HG03460 (cell line): Measurements from ENCODE around the gene CHRNA7.

Experiments used
- ATAC-seq: cut with Tn5 transposase; IDR thresholded peaks from one replicate; pipeline ENCODE4 v1.9.1; 2021; ENCODE audit not compliant: unreplicated experiment

Gene CHRNA7

DNA sequence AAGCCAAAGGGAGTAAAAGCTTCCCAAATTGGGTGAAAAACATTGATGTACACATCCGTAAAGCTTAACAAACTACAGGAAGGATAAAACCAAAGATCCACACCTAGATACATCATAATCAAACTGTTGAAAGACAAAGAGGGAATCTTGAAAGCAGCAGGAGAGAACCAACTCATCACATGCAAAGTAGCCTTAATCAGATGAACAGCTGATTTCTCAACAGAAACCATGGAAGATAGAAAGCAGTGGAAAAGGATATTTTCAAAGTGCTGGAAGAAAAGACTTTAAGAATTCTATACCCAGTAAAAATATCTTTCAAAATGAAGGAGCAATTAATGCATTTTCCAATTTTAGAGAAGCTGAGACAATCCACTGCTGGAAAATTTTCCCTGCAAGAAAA, 36.8 kb downstream of the CHRNA7 start:
- no peak for ATAC-seq

DNA sequence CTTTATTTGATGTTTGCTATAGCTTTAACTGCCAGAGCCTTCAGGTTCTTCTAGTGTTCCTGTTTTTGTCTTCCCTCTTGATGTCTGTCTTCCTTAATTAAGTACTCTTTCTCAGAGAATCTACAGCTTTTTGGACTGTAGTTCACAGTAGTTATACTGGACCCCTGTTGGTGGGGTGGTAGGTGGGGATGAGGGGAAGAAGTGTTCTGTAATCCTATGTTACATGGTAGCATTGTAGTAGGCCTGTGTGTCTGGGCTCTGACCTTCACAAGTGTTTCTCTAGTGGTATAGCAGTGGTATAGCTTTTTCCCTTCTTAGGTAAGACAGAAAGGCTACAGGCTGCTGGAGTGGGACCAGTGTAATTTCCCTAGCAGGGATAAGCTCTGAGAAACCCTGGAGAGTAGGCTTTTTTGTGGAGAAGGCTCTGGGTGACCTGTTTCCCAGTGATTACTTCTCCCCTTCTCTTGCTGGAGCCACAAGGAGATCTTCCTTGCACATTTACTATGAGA, 59.6 kb downstream of the CHRNA7 start:
- ATAC-seq = no peak

- no peak for ATAC-seq
Measured at GRCh38 chr15:32091505-32092380, 61.4 kb downstream of the CHRNA7 start.

DNA sequence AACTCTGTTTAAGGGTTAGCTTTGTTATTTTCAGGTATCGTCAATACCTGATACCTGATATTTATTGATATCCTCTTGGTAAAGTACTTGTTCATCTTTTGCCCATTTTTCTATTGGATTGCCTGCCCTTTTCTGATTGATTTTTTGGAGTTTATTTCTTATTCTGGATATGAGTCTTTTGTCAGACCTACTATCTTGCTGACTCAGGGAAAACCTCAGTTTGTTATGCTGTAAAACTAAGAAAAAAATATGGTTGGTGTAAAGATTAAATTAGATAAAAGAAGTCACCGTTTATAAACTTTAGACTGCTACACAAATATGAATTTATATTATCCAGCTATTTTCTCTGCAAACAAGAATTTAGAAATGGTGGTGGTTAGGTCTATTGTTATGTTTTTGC, 65.9 kb downstream of the CHRNA7 start:
- ATAC-seq = no peak

DNA sequence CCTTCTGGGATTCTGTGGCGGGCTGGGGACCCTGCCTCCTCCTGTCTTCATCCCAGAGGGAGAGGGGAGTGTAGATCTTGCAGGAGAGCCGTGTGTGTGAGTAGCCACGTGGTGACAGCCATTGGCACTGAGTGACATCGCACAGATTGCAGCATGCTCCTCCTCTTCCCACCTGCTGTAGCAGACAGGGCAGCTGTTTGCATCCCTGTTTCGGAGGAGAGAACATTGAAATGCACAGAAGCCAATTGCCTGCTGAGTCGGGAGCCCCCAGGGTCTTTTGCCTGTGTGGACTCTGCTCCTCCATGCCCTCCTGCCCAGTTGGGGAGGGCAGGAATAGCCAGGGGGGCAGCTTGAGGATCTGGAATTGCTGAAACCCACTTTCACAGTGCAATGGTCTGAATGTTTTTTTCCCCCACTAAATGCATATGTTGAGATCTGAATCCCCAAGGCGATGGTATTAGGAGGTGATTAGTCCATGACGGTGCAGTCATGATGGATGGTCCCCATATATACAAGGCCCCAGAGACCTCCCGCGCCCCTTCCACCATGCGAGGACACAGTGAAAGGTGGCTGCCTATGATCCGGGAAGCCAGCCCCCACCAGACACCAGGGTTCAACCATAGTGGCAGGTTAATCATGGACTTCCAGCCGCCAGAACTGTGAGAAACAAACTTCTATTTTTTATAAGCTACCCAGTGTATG, 66.8 kb downstream of the CHRNA7 start:
- ATAC-seq = no peak

- no peak for ATAC-seq
Measured at GRCh38 chr15:32098033-32098432, 67.7 kb downstream of the CHRNA7 start.

DNA sequence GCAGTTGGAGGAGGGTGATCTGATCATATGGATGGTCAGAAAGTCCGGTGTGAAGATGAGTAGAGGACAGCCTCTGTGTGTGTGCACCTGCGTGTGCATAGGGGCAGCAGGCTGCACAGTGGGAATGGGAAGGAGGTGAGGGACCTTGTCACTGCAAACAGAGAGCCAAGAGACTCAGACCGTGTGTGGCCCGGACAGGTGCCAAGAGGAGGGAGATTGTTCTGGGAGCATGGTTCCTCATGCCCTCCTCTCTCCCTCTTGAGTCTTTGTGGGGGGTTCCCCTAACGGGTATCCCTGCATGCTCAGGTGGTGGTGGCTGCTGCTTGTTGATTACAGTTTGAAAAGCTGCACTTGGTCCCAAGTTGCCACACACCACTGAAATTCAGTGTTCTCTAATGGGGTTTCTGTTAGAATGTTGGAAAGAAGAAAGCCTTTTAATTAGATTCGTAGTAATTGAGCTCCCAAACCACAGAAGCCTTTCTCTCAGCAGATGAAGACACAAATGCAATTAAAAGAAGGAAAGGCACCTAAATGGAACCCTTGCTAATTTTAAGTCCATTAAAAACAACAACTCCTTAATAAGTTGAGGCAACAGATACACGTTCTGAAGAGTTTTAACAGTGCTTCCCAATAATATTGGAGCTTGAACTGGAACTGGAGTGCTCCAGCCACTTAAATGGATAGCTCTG, 68.9 kb downstream of the CHRNA7 start:
- ATAC-seq = no peak

DNA sequence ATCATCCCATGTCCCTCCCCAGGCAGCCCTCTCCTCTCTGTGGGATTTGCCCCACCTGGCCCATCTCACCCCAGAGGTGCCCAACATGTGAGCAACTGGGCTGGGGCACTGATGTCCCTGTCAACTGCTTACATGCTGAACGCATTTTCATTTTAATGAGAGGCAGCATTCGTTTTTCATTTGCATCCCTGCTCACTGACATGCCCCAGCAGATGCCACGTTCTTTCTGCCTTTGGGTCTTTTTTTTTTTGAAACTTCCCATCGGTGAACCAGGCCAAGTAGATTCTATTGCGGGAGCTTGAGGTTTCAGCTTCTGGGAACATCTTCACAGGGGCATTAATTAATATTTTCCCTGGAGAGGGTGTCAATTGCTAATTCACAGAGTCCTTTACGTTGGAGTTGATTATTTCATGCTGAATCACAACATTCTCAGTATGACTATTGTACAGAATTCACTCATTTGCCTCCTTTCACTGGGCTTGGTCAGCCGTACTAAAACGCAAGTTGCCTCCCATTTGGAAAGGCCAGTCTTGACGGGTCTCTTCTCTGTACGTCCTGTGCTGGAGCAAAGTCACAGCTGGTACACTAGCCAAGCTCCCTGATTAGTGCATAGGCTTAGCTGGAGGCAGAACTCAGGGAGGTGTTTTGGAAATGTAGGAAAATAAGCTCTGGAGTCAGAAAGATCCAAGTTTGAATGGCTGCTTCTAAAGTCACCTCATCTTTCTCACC, 69.8 kb downstream of the CHRNA7 start:
- ATAC-seq = no peak

- ATAC-seq = no peak
Measured at GRCh38 chr15:32104061-32104995, 74.0 kb downstream of the CHRNA7 start.

GRCh38 chr15:32105258-32106241, 75.2 kb downstream of the CHRNA7 start:
- ATAC-seq = no peak

- no peak for ATAC-seq
Measured at GRCh38 chr15:32106401-32107381, 76.4 kb downstream of the CHRNA7 start.

GRCh38 chr15:32107477-32108080, 77.3 kb downstream of the CHRNA7 start:
- ATAC-seq = no peak

DNA sequence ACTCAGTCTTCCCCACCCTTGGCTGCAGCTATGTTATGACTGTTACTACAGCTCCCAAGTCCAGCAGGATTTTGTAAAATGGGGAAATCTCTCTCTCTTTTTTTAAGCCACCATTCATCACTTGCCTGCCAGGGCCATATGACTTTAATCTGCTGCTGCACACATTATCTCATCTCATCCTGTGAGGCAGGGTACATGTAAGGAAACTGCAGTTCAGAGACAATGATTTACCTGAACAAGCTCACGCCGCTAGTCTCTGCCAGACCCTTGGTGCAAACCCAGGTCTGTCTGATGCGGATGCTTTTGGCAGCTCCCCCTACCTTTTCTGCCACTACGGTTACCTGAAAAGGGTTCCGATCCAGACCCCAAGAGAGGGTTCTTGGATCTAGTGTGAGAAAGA, 78.3 kb downstream of the CHRNA7 start:
- no peak for ATAC-seq

GRCh38 chr15:32112101-32112500, 81.8 kb downstream of the CHRNA7 start:
- no peak for ATAC-seq

- ATAC-seq = no peak
Measured at GRCh38 chr15:32113224-32113623, 82.9 kb downstream of the CHRNA7 start.

DNA sequence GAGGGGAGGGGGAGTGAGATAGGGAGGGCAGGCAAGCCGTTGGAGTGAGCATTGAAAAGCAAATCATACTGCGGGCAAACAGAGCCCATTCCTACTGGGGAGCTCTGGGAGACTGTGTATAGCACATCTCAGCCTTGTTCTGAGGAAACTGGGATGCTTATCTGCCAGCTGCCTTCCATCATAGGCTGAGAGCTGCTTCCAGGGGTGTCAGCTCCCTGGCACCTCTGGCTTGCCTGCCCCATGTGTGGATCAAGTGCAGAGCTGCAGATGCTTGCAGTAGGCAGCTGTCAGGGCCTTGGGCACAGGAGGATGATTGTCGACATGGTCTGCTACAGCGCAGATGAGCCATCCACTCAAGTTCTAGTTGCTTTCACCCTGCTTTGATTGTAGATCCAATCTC, 86.8 kb downstream of the CHRNA7 start:
- no peak for ATAC-seq

DNA sequence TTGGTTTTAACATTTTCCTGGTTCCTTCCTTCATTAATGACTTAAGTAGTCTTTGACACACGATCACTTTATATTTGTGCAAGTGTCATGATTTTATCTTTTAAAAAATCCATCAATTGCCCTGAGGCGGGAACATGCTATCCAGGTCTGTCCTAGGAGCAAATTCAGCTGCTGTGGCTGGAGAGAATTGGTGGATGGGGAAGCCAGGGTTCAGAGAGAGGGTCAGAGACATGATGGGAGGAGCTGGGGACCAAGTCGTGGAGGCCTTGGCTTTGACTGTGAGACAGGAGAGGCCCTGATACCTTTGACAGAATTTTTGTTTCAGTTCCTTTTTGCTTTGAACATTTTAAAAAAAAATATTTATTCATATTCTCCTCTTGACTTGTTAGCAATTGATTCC, 89.0 kb downstream of the CHRNA7 start:
- ATAC-seq = no peak
